Measurements from ENCODE around the gene ATP8A2.

Gene ATP8A2

GRCh38 chr13:25688536-25688935, 316.8 kb downstream of the ATP8A2 start:
- no peak for DNase-seq

DNA sequence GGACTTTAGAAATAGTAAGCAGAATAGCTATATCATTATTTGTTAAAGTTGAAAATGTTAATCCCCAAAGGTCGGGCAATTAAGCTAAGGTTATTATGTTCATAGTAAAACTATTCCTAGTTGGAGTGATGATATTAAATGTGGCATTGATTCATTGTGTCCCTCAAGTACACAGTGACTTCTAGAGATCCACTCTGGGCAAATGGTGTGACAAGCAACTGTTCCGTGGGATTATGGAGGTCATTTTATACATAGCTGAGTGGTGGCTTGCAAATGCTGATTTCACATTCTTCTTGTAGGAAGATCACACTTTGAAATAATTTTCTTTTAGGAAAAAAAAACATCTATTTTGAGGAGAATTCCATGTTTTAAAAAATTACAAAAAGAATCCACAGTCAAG, 317.8 kb downstream of the ATP8A2 start:
- no peak for DNase-seq

DNA sequence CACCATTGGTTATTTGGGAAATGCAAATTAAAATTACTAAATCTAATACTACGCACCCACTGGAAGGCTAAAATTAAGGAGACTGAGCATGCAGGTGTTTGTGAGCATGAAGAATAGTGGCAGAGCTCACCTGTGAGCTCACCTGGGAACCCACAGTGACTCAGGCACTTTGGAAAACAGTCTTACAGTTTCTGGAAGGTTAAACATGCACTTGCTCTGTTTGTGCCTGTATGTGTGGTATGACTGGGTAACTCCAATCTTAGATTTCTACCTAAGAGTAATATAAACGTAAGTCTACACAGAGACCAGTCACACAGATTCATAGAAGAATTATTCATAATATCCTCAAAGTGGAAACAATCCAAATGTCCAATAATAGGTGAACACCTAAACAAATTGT, 318.8 kb downstream of the ATP8A2 start:
- no peak for DNase-seq

DNA sequence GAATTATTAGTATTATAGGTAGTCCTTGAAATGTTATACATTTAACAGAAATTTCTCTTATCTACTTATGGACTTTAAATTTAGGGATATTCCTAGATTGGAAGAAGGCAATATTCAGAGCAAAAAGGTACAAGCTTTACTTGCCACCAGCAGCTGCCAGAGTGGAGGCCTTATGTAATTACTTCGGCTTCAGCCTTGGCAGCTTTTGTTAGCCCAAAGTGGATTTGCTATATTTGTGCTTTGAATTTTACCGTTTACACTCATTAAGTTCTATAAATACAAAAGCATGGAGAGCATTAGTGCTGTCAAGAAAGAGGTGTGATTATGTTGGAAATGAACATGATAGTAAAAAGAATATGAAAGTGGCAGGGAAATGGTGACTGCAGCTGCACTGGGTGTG, 319.9 kb downstream of the ATP8A2 start:
- DNase-seq = peak in 1 of 2 experiments; percentile 2

GRCh38 chr13:25692099-25692498, 320.3 kb downstream of the ATP8A2 start:
- DNase-seq = no peak

DNA sequence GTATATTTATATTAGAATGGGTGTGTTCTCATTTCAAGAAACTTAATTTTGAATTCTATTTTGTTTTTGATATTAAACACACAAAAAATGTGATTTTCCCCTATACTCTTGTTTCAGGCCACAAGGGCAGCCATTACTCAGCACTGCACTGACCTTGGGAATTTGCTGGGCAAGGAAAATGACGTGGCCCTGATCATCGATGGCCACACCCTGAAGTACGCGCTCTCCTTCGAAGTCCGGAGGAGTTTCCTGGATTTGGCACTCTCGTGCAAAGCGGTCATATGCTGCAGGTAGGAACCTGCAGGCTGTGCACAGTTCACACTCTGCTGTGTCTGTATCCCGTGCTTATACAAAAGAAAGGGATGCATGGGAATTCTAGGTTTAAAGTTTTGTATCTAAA, 327.3 kb downstream of the ATP8A2 start:
- DNase-seq = no peak

- DNase-seq = no peak
Observed at GRCh38 chr13:25699600-25699999, 327.8 kb downstream of the ATP8A2 start.

DNA sequence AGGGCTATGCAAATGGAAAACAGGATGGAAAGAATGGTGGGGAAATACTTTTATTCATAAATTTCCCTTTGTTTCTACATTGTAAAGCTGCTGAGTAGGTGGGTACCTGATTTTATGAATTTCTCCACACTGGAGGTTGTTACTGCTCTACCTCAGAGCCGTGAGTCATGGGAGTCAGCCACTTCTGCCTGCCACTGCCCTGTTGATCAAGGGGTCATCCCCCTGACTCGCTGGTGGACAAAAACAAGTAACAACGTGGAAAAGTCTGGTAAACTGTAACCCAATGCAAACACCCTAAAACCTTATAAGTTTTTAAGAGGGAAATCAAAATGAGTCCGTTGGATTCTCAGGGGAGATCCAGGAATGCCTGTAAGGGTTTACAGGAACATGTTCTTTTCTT, 329.5 kb downstream of the ATP8A2 start:
- no peak for DNase-seq

- no peak for DNase-seq
Observed at GRCh38 chr13:25702386-25702785, 330.6 kb downstream of the ATP8A2 start.

GRCh38 chr13:25707726-25708125, 336.0 kb downstream of the ATP8A2 start:
- DNase-seq = no peak

DNA sequence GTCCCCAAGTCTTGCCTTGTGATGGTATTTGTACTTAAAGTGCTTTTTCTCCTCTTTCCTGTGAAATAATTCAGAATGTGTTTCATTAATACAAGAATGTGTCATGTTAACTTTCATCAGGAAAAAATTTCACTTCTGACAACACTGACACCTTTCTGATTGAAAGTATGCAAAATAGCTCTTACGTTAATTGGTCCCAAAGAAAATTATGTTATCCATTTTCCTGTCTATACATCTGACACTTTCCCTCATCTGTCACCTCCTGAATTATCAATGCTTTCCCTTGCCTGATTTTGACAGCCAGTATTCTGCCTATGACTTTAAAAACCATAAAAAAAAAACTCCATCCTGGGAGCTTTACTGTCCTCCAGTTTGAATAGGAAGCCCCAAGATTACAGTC, 336.5 kb downstream of the ATP8A2 start:
- no peak for DNase-seq

DNA sequence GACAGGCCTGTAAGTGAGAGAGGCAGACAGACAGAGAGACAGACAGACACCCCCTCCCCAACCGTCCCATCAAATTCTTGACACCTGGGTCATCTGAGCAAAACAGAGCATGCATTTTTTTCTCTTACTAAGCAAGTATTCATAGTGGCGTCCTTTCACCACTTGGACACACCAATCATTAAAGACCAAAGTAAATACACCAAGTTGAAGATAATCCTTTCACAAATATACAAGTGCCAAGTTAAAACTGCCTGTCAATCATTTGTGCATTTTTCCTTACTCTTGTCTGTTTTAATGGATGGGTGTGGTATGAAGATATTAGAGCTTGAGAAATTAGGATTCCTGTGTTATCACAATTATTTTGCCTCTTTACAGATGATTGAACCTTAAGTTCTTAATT, 337.3 kb downstream of the ATP8A2 start:
- no peak for DNase-seq

DNA sequence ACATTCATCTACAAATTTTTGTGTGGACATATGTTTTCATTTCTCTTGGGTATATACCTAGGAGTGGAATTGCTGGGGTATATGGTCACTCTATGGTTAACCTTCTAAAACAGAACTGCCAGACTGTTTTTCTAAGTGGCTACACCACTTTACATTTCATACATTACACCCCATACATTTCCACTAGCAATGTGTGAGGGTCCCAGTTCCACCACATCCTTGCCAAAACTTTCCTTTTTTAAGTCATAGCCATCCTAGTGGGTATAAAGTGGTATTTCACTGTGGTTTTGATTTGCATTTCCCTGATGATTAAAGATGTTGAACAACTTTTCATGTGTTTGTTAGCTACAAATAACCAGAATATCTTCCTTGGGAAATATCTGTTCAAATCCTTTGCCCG, 344.0 kb downstream of the ATP8A2 start:
- no peak for DNase-seq

- no peak for DNase-seq
Observed at GRCh38 chr13:25717666-25718197, 346.0 kb downstream of the ATP8A2 start.

DNA sequence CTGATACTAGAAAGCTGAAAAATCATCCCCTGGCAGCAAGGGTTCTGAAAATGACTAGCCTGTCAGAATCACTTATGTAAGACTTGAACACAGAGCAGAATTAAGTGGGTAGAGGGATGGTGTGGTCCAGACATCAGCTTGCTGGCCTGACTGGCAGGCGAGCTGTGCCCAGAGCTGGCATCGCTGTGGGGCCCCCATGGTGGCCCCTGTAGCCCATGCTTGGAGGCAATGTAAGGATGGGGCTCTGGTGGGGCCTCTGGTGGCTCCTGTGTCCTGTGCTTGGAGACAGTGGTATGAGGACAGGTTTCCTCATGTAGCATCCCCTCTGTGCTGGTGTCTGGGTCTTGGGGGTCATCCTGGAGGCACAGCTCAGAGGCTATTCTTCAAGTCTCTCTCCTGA, 347.9 kb downstream of the ATP8A2 start:
- DNase-seq = no peak

GRCh38 chr13:25722893-25723292, 351.1 kb downstream of the ATP8A2 start:
- DNase-seq = no peak

DNA sequence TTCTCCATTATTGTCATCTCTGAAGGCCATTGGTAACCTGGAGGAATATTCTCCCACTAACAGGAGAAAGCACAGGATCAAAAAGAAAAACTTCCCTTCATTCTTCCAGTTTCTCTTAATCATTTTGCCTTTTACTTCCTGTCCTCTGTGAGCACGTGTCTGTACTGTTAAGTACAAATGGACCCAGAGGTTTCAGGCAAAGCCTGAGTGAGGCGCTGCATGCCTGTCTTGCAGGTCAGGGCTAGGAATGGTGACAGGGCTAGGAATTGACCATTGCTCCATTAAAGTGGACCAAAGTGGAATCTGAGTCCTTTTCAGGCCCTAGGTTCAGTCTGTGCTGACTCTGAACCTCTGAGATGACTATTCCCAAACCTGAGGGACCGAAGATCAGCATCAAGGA, 353.3 kb downstream of the ATP8A2 start:
- DNase-seq = no peak

GRCh38 chr13:25727250-25727649, 355.5 kb downstream of the ATP8A2 start:
- no peak for DNase-seq

- DNase-seq = no peak
Observed at GRCh38 chr13:25727810-25728209, 356.0 kb downstream of the ATP8A2 start.

DNA sequence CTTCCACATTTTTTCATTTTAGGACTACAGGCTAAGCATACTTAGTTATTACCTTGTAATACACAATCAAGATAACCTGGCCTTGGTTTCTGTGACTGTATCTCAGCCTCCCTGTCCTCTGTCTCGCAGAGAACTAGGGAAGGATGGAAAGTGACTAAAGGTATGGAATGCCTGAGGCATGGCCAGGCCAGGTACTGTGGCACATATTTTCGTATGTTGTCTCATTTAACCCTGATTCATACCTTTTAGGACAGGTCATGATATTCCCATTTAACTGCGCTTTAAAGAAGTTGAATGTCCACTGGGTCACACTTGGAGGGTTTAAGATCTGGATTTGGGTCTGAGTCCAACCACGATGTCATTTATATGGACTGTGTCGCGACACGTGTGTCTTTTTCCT, 357.4 kb downstream of the ATP8A2 start:
- DNase-seq = no peak

DNA sequence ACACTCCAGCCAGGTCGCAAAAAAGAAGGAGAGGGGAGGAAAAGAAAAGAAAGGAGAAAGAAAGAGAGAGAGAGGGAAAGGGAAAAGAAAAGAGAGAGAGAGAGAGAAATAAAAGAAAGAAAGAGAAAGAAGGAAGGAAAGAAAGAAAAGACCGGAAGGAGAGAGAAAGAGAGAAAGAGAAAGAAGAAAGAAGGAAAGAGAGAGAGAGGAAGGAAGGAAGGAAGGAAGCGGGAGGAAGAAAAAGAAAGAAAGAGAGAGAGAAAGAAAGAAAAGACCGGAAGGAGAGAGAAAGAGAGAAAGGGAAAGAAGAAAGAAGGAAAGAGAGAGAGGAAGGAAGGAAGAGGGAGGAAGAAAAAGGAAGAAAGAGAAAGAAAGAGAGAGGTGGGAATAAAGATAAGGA, 359.3 kb downstream of the ATP8A2 start:
- DNase-seq = no peak

DNA sequence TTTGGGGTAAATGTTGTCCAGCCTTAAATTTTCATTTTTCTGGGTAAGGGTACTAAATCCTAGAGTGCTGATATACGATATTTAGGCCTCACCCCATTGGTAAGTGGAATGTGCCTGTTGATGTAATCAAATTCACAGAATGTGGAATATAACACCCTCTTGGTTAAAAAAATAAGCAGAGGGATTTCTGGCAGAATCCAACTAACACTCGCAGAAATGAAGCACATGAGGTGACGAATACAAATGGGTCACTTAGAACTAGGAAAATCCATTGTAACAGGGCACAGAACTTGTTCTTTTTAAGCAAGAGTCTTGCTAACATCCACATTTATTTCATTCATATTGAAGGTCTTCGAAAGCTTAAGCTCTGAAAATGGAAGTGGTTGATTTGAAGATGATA, 359.8 kb downstream of the ATP8A2 start:
- DNase-seq = no peak

DNA sequence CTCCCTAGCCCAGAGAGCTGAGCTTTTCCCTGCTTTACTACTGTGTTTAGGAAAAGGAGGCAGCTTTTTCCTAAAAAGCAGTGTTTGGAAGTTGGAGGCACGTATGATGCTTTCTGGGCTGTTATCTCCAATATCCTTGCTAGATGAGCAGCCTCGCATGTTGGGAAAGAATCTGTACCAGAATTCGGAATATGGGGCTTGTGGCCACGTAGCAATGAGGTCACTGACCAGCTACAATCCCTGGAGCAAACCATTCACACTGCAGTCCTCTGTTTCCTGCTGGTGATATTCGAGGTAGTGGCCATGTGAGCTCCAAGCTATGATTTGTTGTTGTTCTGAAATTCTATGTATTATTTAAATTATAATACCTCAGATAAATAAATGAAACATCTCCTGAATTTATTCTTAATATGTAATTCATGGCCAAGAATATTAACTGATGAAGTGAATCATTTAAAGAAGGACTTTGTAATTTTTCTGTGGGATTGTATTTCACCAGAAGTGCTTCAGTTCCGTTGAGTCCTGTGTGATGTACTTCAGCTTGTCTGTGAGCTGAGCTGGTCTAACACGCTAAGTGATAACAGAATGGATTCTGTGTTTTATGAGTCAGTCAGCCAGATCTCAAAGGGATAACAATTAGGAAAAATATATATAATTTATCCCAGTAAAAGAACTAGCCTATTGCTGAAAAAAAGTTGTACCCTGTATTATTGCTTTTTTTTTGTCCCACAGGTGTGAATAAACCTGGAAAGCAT, 360.5 kb downstream of the ATP8A2 start:
- DNase-seq = no peak

GRCh38 chr13:25733001-25733491, 361.3 kb downstream of the ATP8A2 start:
- DNase-seq = no peak
